B cell (primary cell): ENCODE data around the gene NPAT. TPM values are rescaled to one million over a fixed set of nuclear protein-coding genes. Genes with fewer than 3 reads are reported as not detected.

Experiments used
- ATAC-seq: fragments of 200-7000 bp; cut with Tn5 transposase; one replicate; pipeline ENCODE4 v1.10.0; 2021; ENCODE audit warnings: low read depth, mild to moderate bottlenecking, moderate number of reproducible peaks, moderate library complexity
- CTCF ChIA-PET: fragments of 350-600 bp; sonication (Branson Sonifier 250); formaldehyde crosslinking; loops from one replicate; lab custom pipeline; 2021; ENCODE audit warnings: antibody characterized with exemption, inconsistent platforms; lab: Charles Lee
- POLR2A ChIA-PET: fragments of 350-600 bp; sonication (Branson Sonifier 250); formaldehyde crosslinking; loops from one replicate; lab custom pipeline; 2021; ENCODE audit warnings: antibody characterized with exemption; lab: Charles Lee
- DNase-seq: peaks from one replicate; pipeline ENCODE4 v3.0.0; 2013
- H2AFZ ChIP-seq: 2 replicates; pipeline ENCODE4 v1.6.1; 2012; ENCODE audit warnings: mild to moderate bottlenecking, low read depth, low read length; ENCODE audit not compliant: insufficient read depth, poor library complexity, severe bottlenecking
- H3K27ac ChIP-seq, 2 donors: 1 replicate in 1 of 2; 2 replicates in 1 of 2; pipeline ENCODE4 v1.5.1; 2012 to 2013; ENCODE audit warnings: low read length in 2 of 2, mild to moderate bottlenecking in 2 of 2, moderate library complexity in 1 of 2
- H3K27me3 ChIP-seq, 4 experiments: fragments of 200-600 bp in 1 of 4; sonication (generic) in 1 of 4; replicated peaks in 1 of 4; 1 replicate in 2 of 4; 2 replicates in 2 of 4; pipeline versions ENCODE4 v1.6.1 to v1.7.0; 2013 to 2016; ENCODE audit warnings: low read length in 3 of 4, mild to moderate bottlenecking in 2 of 4, mixed read lengths in 1 of 4, moderate library complexity in 1 of 4; ENCODE audit not compliant: insufficient read depth in 4 of 4, control insufficient read depth in 3 of 4; ENCODE audit errors: control extremely low read depth in 1 of 4
- H3K36me3 ChIP-seq, 2 experiments: replicated peaks in 1 of 2; 1 replicate in 1 of 2; 2 replicates in 1 of 2; pipeline versions ENCODE4 v1.6.1 to v1.7.1; 2013; ENCODE audit warnings: low read length in 1 of 2; ENCODE audit not compliant: insufficient read depth in 2 of 2, control insufficient read depth in 1 of 2; ENCODE audit errors: control extremely low read depth in 1 of 2, extremely low read depth in 1 of 2
- H3K4me1 ChIP-seq, 2 donors: fragments of 200-600 bp in 1 of 2; sonication (generic) in 1 of 2; 1 replicate in 1 of 2; 2 replicates in 1 of 2; pipeline versions ENCODE4 v1.5.1 to v1.6.1; 2013 to 2017; ENCODE audit warnings: low read length in 2 of 2; ENCODE audit not compliant: control insufficient read depth in 2 of 2, insufficient read depth in 2 of 2
- H3K4me2 ChIP-seq: replicated peaks from 2 replicates; pipeline ENCODE3; 2012; ENCODE audit warnings: mild to moderate bottlenecking, low read depth, low read length; ENCODE audit not compliant: poor library complexity, severe bottlenecking
- H3K4me3 ChIP-seq, 5 experiments: fragments of 200-600 bp in 1 of 5; sonication (generic) in 1 of 5; 1 replicate in 3 of 5; 2 replicates in 2 of 5; pipeline versions ENCODE4 v1.5.1 to v1.7.0; 2011 to 2016; ENCODE audit warnings: low read length in 4 of 5, mild to moderate bottlenecking in 4 of 5, low read depth in 2 of 5, control low read depth in 1 of 5, moderate library complexity in 1 of 5; ENCODE audit not compliant: insufficient read depth in 1 of 5; ENCODE audit errors: control extremely low read depth in 1 of 5, extremely low read depth in 1 of 5
- H3K79me2 ChIP-seq: fragments of 200-600 bp; sonication (generic); one replicate; pipeline ENCODE4 v1.6.0; 2016; ENCODE audit warnings: low read length; ENCODE audit not compliant: control insufficient read depth, insufficient read depth
- H3K9ac ChIP-seq: fragments of 200-600 bp; sonication (generic); 2 replicates; pipeline ENCODE4 v1.6.1; 2017; ENCODE audit warnings: mild to moderate bottlenecking, low read length, moderate library complexity
- H3K9me3 ChIP-seq, 3 donors: one replicate each; pipeline versions ENCODE4 v1.6.1 to v1.7.1; 2013; ENCODE audit warnings: low read length in 2 of 3; ENCODE audit not compliant: control insufficient read depth in 2 of 3, insufficient read depth in 1 of 3; ENCODE audit errors: control extremely low read depth in 1 of 3
- H4K20me1 ChIP-seq: 2 replicates; pipeline ENCODE4 v1.6.0; 2012; ENCODE audit warnings: mild to moderate bottlenecking, low read length; ENCODE audit not compliant: insufficient read depth, control insufficient read depth, poor library complexity, severe bottlenecking
- H3K27ac Mint-ChIP-seq: one replicate; pipeline ENCODE4 v1.8.0; 2021; ENCODE audit warnings: mixed read lengths
- H3K27me3 Mint-ChIP-seq: one replicate; pipeline ENCODE4 v1.8.0; 2021; ENCODE audit warnings: mixed read lengths
- H3K4me1 Mint-ChIP-seq: one replicate; pipeline ENCODE4 v1.8.0; 2021; ENCODE audit warnings: mixed read lengths
- H3K4me3 Mint-ChIP-seq: one replicate; pipeline ENCODE4 v1.8.0; 2021; ENCODE audit warnings: mixed read lengths
- H3K9me3 Mint-ChIP-seq: one replicate; pipeline ENCODE4 v1.8.0; 2022; ENCODE audit warnings: mixed read lengths; ENCODE audit not compliant: insufficient read depth
- CTCF ChIP-seq: fragments of 200-600 bp; IDR thresholded peaks from one replicate; pipeline ENCODE4 v1.8.0; 2022; ENCODE audit warnings: antibody characterized with exemption, mild to moderate bottlenecking
- EZH2 ChIP-seq: IDR thresholded peaks from 2 replicates; pipeline ENCODE4 v1.6.1; 2012; ENCODE audit warnings: borderline replicate concordance, low read depth, mild to moderate bottlenecking, moderate library complexity, low read length; ENCODE audit not compliant: insufficient read depth, poor library complexity, severe bottlenecking
- WGBS: methylation state at CpG from one replicate; pipeline ENCODE4 v1.1.5; 2013; ENCODE audit warnings: missing lambda C conversion rate; ENCODE audit not compliant: insufficient coverage; 5-methylcytosine and 5-hydroxymethylcytosine counted together
- intact Hi-C: fragments of 100-400 bp; cut with micrococcal nuclease; formaldehyde crosslinking; loops from one replicate; pipeline ENCODE4 v1.10.0; 2022
- polyA plus RNA-seq: library from polyadenylated mRNA; depleted of rRNA; stranded (reverse); fragments of >200 nt; gene quantifications from 2 replicates; pipeline ENCODE4 v1.2.3, GENCODE V29; 2012
- total RNA-seq, 2 donors: library from RNA; stranded (reverse); fragments of 120-200 nt in 1 of 2; gene quantifications; 1 replicate in 1 of 2; 2 replicates in 1 of 2; pipeline versions ENCODE4 v1.2.3 to v1.2.4, GENCODE V29; 2013 to 2022

The NPAT gene
- total and polyA plus RNA-seq, 2 donors (not counting 1 experiment from before 2014, with no cell fraction given): 8.8 to 51.7 TPM

DNA sequence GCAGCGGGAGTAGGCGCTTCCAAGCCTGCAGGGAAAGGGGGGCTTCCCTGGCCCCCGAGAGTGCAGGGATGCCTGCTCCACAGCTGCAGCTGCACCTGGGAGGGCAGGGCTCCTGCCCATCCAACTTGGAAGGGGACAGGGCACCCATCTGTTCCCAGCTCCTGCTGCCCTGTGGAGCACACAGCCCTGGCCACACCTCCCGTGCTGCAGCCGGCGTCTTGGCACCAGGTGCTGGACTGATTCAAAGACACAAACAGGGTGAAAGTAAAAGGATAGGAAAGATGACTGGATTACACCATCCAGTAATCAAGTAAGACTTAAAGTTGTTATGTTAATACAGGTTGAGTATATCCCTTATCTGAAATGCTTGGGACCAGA is 14.8 kb downstream of the NPAT start:
- Histone ChIP-seq H3K4me3 (no peak overlapping the region), H3K9ac (no peak overlapping the region), H3K36me3 (peaks cover 21 to 84% of the 10 kb centered on the region in 2 experiments), H4K20me1 (peaks cover 46% of the 10 kb centered on the region), H3K4me2 (no peak overlapping the region), H3K9me3 (peaks cover 12 to 49% (median 42%) of the 10 kb centered on the region in 3 donors), H3K27me3 (no peaks in the 10 kb centered on the region), H3K4me1 (no peaks in the 10 kb centered on the region), H3K27ac (no peak overlapping the region), H2AFZ (no peak overlapping the region), H3K79me2 (peaks cover 99% of the 10 kb centered on the region)
- WGBS: 100% methylated on average over 4 of the region's 6 CpGs
- TF ChIP-seq EZH2: no peak
- TF ChIP-seq CTCF: no peak
- H3K27me3 Mint-ChIP-seq: no peaks in the 10 kb centered on the region
- peaks cover 28% of the 10 kb centered on the region for H3K4me1 Mint-ChIP-seq
- ChIA-PET POLR2A (no interaction called here), CTCF (no interaction called here)
- no peak overlapping the region for H3K4me3 Mint-ChIP-seq
- peaks cover 11% of the 10 kb centered on the region for H3K9me3 Mint-ChIP-seq
- no peak for ATAC-seq
- no peak for DNase-seq
- H3K27ac Mint-ChIP-seq: no peak overlapping the region
- intact Hi-C loops: no loop called here

GRCh38 chr11:108206969-108207682 is 15.3 kb downstream of the NPAT start:
- WGBS: 86% methylated on average over 8 of the region's 8 CpGs
- intact Hi-C loops: no loop called here

More at GRCh38 chr11:108206969-108207682, 15.3 kb downstream of the NPAT start:
- no peaks in the 10 kb centered on the region for H3K4me1 ChIP-seq
- peaks cover 12 to 49% (median 42%) of the 10 kb centered on the region in 3 donors for H3K9me3 ChIP-seq
- peaks cover 23 to 84% of the 10 kb centered on the region in 2 experiments for H3K36me3 ChIP-seq
- Mint-ChIP-seq H3K27me3 (no peaks in the 10 kb centered on the region), H3K4me1 (peaks cover 29% of the 10 kb centered on the region), H3K4me3 (no peak overlapping the region), H3K9me3 (peaks cover 11% of the 10 kb centered on the region), H3K27ac (no peak overlapping the region)
- peaks cover 43% of the 10 kb centered on the region for H4K20me1 ChIP-seq
- H2AFZ ChIP-seq: no peak overlapping the region
- DNase-seq (no peak), ATAC-seq (no peak)
- ChIA-PET POLR2A (no interaction called here), CTCF (interaction anchor here (0.6 to 0.8 kb wide), 3 partner anchors 16 to 94 kb away, joined by 3 to 9 read pairs (median 3); partner anchors contain the start of gene ATM)
- peaks cover 99% of the 10 kb centered on the region for H3K79me2 ChIP-seq
- no peak overlapping the region for H3K9ac ChIP-seq
- H3K4me2 ChIP-seq: no peak overlapping the region
- no peak overlapping the region for H3K27ac ChIP-seq
- H3K4me3 ChIP-seq: no peak overlapping the region
- TF ChIP-seq EZH2 (no peak), CTCF (no peak)
- no peaks in the 10 kb centered on the region for H3K27me3 ChIP-seq
